NCI-H1092 (cell line): ENCODE data around the gene UGT2B17.
"Not testable (repeated sequence)": the region's sequence is repeated elsewhere in the genome, so short reads cannot be mapped to it uniquely, and the experiment has no call there.

ENCODE experiments used
- DNase-seq: peaks from one replicate; lab custom pipeline; 2025; lab: John Stamatoyannopoulos, UW

Gene UGT2B17

GRCh38 chr4:68576272-68577125, at the start of gene UGT2B17:
Gene UGT2B17, minus strand, starts transcription at chr4:68576322. Its CDS starts 7,838 bp downstream, at chr4:68568484.
- no peak for DNase-seq

GRCh38 chr4:68622731-68623130, 46.6 kb upstream of the UGT2B17 start:
- not testable (repeated sequence) for DNase-seq

GRCh38 chr4:68617003-68617698, 41.0 kb upstream of the UGT2B17 start:
- DNase-seq, result no peak

- no peak for DNase-seq
Observed at GRCh38 chr4:68615699-68616422, 39.7 kb upstream of the UGT2B17 start.

GRCh38 chr4:68613752-68614151, 37.6 kb upstream of the UGT2B17 start:
- DNase-seq, result no peak

GRCh38 chr4:68606240-68606639, 30.1 kb upstream of the UGT2B17 start:
- no peak for DNase-seq

- no peak for DNase-seq
Observed at GRCh38 chr4:68599150-68599549, 23.0 kb upstream of the UGT2B17 start.

GRCh38 chr4:68597482-68597881, 21.4 kb upstream of the UGT2B17 start:
- DNase-seq, result no peak

GRCh38 chr4:68594678-68595077, 18.6 kb upstream of the UGT2B17 start:
- DNase-seq, result no peak

- no peak for DNase-seq
Observed at GRCh38 chr4:68593112-68593511, 17.0 kb upstream of the UGT2B17 start.

GRCh38 chr4:68592673-68593072, 16.6 kb upstream of the UGT2B17 start:
- no peak for DNase-seq

- no peak for DNase-seq
Observed at GRCh38 chr4:68591204-68591603, 15.1 kb upstream of the UGT2B17 start.

- DNase-seq, result no peak
Observed at GRCh38 chr4:68589790-68590189, 13.7 kb upstream of the UGT2B17 start.

GRCh38 chr4:68582339-68582717, 6.2 kb upstream of the UGT2B17 start:
- no peak for DNase-seq

- DNase-seq, result no peak
Observed at GRCh38 chr4:68581383-68582338, 5.5 kb upstream of the UGT2B17 start.

GRCh38 chr4:68577590-68577989, 1.5 kb upstream of the UGT2B17 start:
- no peak for DNase-seq

GRCh38 chr4:68575636-68576035, 486 bp downstream of the UGT2B17 start:
- DNase-seq, result not testable (repeated sequence)

GRCh38 chr4:68575081-68575480, 1.0 kb downstream of the UGT2B17 start:
- no peak for DNase-seq

GRCh38 chr4:68572653-68573170, 3.4 kb downstream of the UGT2B17 start:
- DNase-seq, result no peak

- no peak for DNase-seq
Observed at GRCh38 chr4:68570122-68570507, 6.0 kb downstream of the UGT2B17 start.

GRCh38 chr4:68569466-68570121, 6.5 kb downstream of the UGT2B17 start:
- no peak for DNase-seq
